ENCODE measurements around the gene PPIE.

PPIE gene

GRCh38 chr1:39737546-39738169 is 1.0 kb upstream of the PPIE start:
- Mint-ChIP-seq H3K27ac (no peak overlapping the region), H3K36me3 (peaks cover 2% of the 10 kb centered on the region), H3K27me3 (peaks cover 7% of the 10 kb centered on the region), H3K4me3 (peak overlapping the region; percentile 98), H3K4me1 (peaks cover 46% of the 10 kb centered on the region), H3K9me3 (no peaks in the 10 kb centered on the region)

- Mint-ChIP-seq H3K9me3 (no peaks in the 10 kb centered on the region), H3K4me3 (no peak overlapping the region), H3K27ac (no peak overlapping the region), H3K36me3 (peaks cover 25% of the 10 kb centered on the region), H3K27me3 (no peaks in the 10 kb centered on the region), H3K4me1 (peaks cover 26% of the 10 kb centered on the region)
Measured at GRCh38 chr1:39745016-39745670, 6.5 kb downstream of the PPIE start.

- no peaks in the 10 kb centered on the region for H3K27me3 Mint-ChIP-seq
- H3K36me3 Mint-ChIP-seq = peaks cover 20% of the 10 kb centered on the region
- peaks cover 5% of the 10 kb centered on the region for H3K4me1 Mint-ChIP-seq
- no peak overlapping the region for H3K27ac Mint-ChIP-seq
- no peak overlapping the region for H3K4me3 Mint-ChIP-seq
- no peaks in the 10 kb centered on the region for H3K9me3 Mint-ChIP-seq
Measured at GRCh38 chr1:39751595-39751994, 12.9 kb downstream of the PPIE start.

- Mint-ChIP-seq H3K4me1 (no peaks in the 10 kb centered on the region), H3K27ac (no peak overlapping the region), H3K4me3 (no peak overlapping the region), H3K36me3 (peaks cover 19% of the 10 kb centered on the region), H3K27me3 (no peaks in the 10 kb centered on the region), H3K9me3 (no peaks in the 10 kb centered on the region)
Measured at GRCh38 chr1:39752703-39753102, 14.0 kb downstream of the PPIE start.

- no peak overlapping the region for H3K27ac Mint-ChIP-seq
Measured at GRCh38 chr1:39753132-39754025, 14.7 kb downstream of the PPIE start.

GRCh38 chr1:39754026-39754570 is 15.4 kb downstream of the PPIE start:
- Mint-ChIP-seq H3K9me3 (no peaks in the 10 kb centered on the region), H3K27ac (no peak overlapping the region), H3K36me3 (peaks cover 19% of the 10 kb centered on the region), H3K4me1 (no peaks in the 10 kb centered on the region), H3K27me3 (no peaks in the 10 kb centered on the region), H3K4me3 (no peak overlapping the region)

More at GRCh38 chr1:39753132-39754025, 14.7 kb downstream of the PPIE start:
- Mint-ChIP-seq H3K27me3 (no peaks in the 10 kb centered on the region), H3K36me3 (peaks cover 19% of the 10 kb centered on the region), H3K9me3 (no peaks in the 10 kb centered on the region), H3K4me1 (no peaks in the 10 kb centered on the region), H3K4me3 (no peak overlapping the region)

GRCh38 chr1:39754906-39755504 is 16.3 kb downstream of the PPIE start:
- Mint-ChIP-seq H3K36me3 (peaks cover 13% of the 10 kb centered on the region), H3K27ac (no peak overlapping the region), H3K27me3 (no peaks in the 10 kb centered on the region)

GRCh38 chr1:39755965-39756659 is 17.4 kb downstream of the PPIE start:
- H3K4me3 Mint-ChIP-seq = no peak overlapping the region
- peaks cover 10% of the 10 kb centered on the region for H3K36me3 Mint-ChIP-seq
- H3K27me3 Mint-ChIP-seq = no peaks in the 10 kb centered on the region
- H3K27ac Mint-ChIP-seq = no peak overlapping the region
- no peaks in the 10 kb centered on the region for H3K4me1 Mint-ChIP-seq
- no peaks in the 10 kb centered on the region for H3K9me3 Mint-ChIP-seq

More at GRCh38 chr1:39754906-39755504, 16.3 kb downstream of the PPIE start:
- Mint-ChIP-seq H3K9me3 (no peaks in the 10 kb centered on the region), H3K4me3 (no peak overlapping the region), H3K4me1 (no peaks in the 10 kb centered on the region)

- H3K36me3 Mint-ChIP-seq = peaks cover 8% of the 10 kb centered on the region
- no peaks in the 10 kb centered on the region for H3K4me1 Mint-ChIP-seq
- H3K9me3 Mint-ChIP-seq = no peaks in the 10 kb centered on the region
- H3K27me3 Mint-ChIP-seq = no peaks in the 10 kb centered on the region
- no peak overlapping the region for H3K4me3 Mint-ChIP-seq
- peak overlapping the region; percentile 8 for H3K27ac Mint-ChIP-seq
Measured at GRCh38 chr1:39757501-39757900, 18.8 kb downstream of the PPIE start.

- no peaks in the 10 kb centered on the region for H3K9me3 Mint-ChIP-seq
Measured at GRCh38 chr1:39758556-39759435, 20.1 kb downstream of the PPIE start.

GRCh38 chr1:39759436-39759726 is 20.7 kb downstream of the PPIE start:
- no peaks in the 10 kb centered on the region for H3K4me1 Mint-ChIP-seq
- no peaks in the 10 kb centered on the region for H3K9me3 Mint-ChIP-seq
- peaks cover 6% of the 10 kb centered on the region for H3K36me3 Mint-ChIP-seq
- peak overlapping the region; percentile 23 for H3K27ac Mint-ChIP-seq
- H3K27me3 Mint-ChIP-seq = no peaks in the 10 kb centered on the region
- H3K4me3 Mint-ChIP-seq = no peak overlapping the region

More at GRCh38 chr1:39758556-39759435, 20.1 kb downstream of the PPIE start:
- peaks cover 6% of the 10 kb centered on the region for H3K36me3 Mint-ChIP-seq
- H3K4me3 Mint-ChIP-seq = no peak overlapping the region
- no peak overlapping the region for H3K27ac Mint-ChIP-seq
- H3K27me3 Mint-ChIP-seq = no peaks in the 10 kb centered on the region
- H3K4me1 Mint-ChIP-seq = no peaks in the 10 kb centered on the region

- Mint-ChIP-seq H3K4me3 (no peak overlapping the region), H3K36me3 (peaks cover 6% of the 10 kb centered on the region), H3K27me3 (no peaks in the 10 kb centered on the region), H3K9me3 (no peaks in the 10 kb centered on the region), H3K27ac (no peak overlapping the region), H3K4me1 (no peaks in the 10 kb centered on the region)
Measured at GRCh38 chr1:39760074-39761008, 21.7 kb downstream of the PPIE start.

- H3K27me3 Mint-ChIP-seq = no peaks in the 10 kb centered on the region
- no peaks in the 10 kb centered on the region for H3K9me3 Mint-ChIP-seq
- peaks cover 6% of the 10 kb centered on the region for H3K36me3 Mint-ChIP-seq
- no peaks in the 10 kb centered on the region for H3K4me1 Mint-ChIP-seq
- no peak overlapping the region for H3K4me3 Mint-ChIP-seq
- H3K27ac Mint-ChIP-seq = no peak overlapping the region
Measured at GRCh38 chr1:39761016-39761415, 22.3 kb downstream of the PPIE start.

All from activated naive CD4-positive, alpha-beta T cell treated with anti-CD3 and anti-CD28 coated beads, Interleukin-2, amount 50 U/mL, for 24 hours (primary cell).